Neural crest cell (in vitro differentiated cells): ENCODE measurements around the gene YIPF3. TPM values are rescaled to one million over a fixed set of nuclear protein-coding genes. Genes with fewer than 3 reads are reported as not detected.

ENCODE experiments used
- DNase-seq: peaks from one replicate; pipeline ENCODE4 v3.0.0; 2021; ENCODE audit warnings: low read depth, mixed read lengths, low spot score
- H3K27ac Mint-ChIP-seq: one replicate; pipeline ENCODE4 v1.8.0; 2021; ENCODE audit warnings: mild to moderate bottlenecking, mixed read lengths; ENCODE audit not compliant: unreplicated experiment
- H3K27me3 Mint-ChIP-seq: 2 replicates; pipeline ENCODE4 v1.8.0; 2021; ENCODE audit warnings: low read depth, mild to moderate bottlenecking, mixed read lengths
- H3K36me3 Mint-ChIP-seq: 2 replicates; pipeline ENCODE4 v1.8.0; 2021; ENCODE audit warnings: low read depth, mild to moderate bottlenecking, mixed read lengths
- H3K4me1 Mint-ChIP-seq: 2 replicates; pipeline ENCODE4 v1.8.0; 2021; ENCODE audit warnings: mixed read lengths
- H3K4me3 Mint-ChIP-seq: one replicate; pipeline ENCODE4 v1.8.0; 2021; ENCODE audit warnings: mild to moderate bottlenecking, mixed read lengths
- H3K9me3 Mint-ChIP-seq: 2 replicates; pipeline ENCODE4 v1.8.0; 2021; ENCODE audit warnings: mixed read lengths
- CTCF ChIP-seq: fragments of 200-600 bp; sonication (generic); conservative IDR thresholded peaks from 2 replicates; pipeline ENCODE4 v1.5.0; 2021; ENCODE audit warnings: antibody characterized with exemption, mild to moderate bottlenecking
- total RNA-seq: library from RNA; stranded (reverse); gene quantifications from 2 replicates; pipeline ENCODE4 v1.2.1, GENCODE V29; 2021

The YIPF3 gene
- total RNA-seq, 1 donor from 2014 or later = 93.0 TPM

GRCh38 chr6:43465948-43466347, 50.8 kb downstream of the YIPF3 start:
- H3K27ac Mint-ChIP-seq = no peak overlapping the region

GRCh38 chr6:43464337-43464736, 52.4 kb downstream of the YIPF3 start:
- H3K4me3 Mint-ChIP-seq = no peak overlapping the region
- no peaks in the 10 kb centered on the region for H3K36me3 Mint-ChIP-seq
- no peak for TF ChIP-seq CTCF
- DNase-seq = no peak
- no peak overlapping the region for H3K27ac Mint-ChIP-seq
- peaks cover 1% of the 10 kb centered on the region for H3K4me1 Mint-ChIP-seq
- H3K27me3 Mint-ChIP-seq = peaks cover 44% of the 10 kb centered on the region
- no peaks in the 10 kb centered on the region for H3K9me3 Mint-ChIP-seq

More at GRCh38 chr6:43465948-43466347, 50.8 kb downstream of the YIPF3 start:
- no peak for TF ChIP-seq CTCF
- H3K9me3 Mint-ChIP-seq = no peaks in the 10 kb centered on the region
- no peak for DNase-seq
- no peak overlapping the region for H3K4me3 Mint-ChIP-seq
- H3K36me3 Mint-ChIP-seq = no peaks in the 10 kb centered on the region
- peaks cover 4% of the 10 kb centered on the region for H3K4me1 Mint-ChIP-seq
- H3K27me3 Mint-ChIP-seq = peaks cover 34% of the 10 kb centered on the region

- H3K4me3 Mint-ChIP-seq = no peak overlapping the region
- no peak overlapping the region for H3K27ac Mint-ChIP-seq
- no peaks in the 10 kb centered on the region for H3K9me3 Mint-ChIP-seq
- H3K4me1 Mint-ChIP-seq = peaks cover 2% of the 10 kb centered on the region
- TF ChIP-seq CTCF = no peak
- peaks cover 55% of the 10 kb centered on the region for H3K27me3 Mint-ChIP-seq
- H3K36me3 Mint-ChIP-seq = no peaks in the 10 kb centered on the region
- DNase-seq = no peak
These were observed 54.8 kb downstream of the YIPF3 start for GRCh38 chr6:43461936-43462335.

Other genes starting within 250 kb of the YIPF3 start
- gene SLC22A7, start 218.7 kb downstream of the YIPF3 start, total RNA-seq = 0.37 TPM in 1 of 2 replicates, not detected in the other
- 2.0 and 2.6 TPM in 2 replicates for gene CRIP3, start 208.1 kb downstream of the YIPF3 start, total RNA-seq
- gene ZNF318, start 147.3 kb downstream of the YIPF3 start, total RNA-seq = 26.2 and 26.6 TPM in 2 replicates
- 34.1 and 35.2 TPM in 2 replicates for gene ABCC10, start 89.4 kb downstream of the YIPF3 start, total RNA-seq
- 1.5 and 1.6 TPM in 2 replicates for gene DLK2, start 61.4 kb downstream of the YIPF3 start, total RNA-seq
- 47.3 and 52.1 TPM in 2 replicates for gene TJAP1, start 39.4 kb downstream of the YIPF3 start, total RNA-seq
- 2.1 and 2.7 TPM in 2 replicates for gene LRRC73, start 6.6 kb downstream of the YIPF3 start, total RNA-seq
- 45.8 and 60.8 TPM in 2 replicates for gene POLR1C, start 163 bp upstream of the YIPF3 start, total RNA-seq
- 99.6 and 105 TPM in 2 replicates for gene XPO5, start 59.1 kb upstream of the YIPF3 start, total RNA-seq
- gene POLH, start 59.3 kb upstream of the YIPF3 start, total RNA-seq = 19.1 and 22.2 TPM in 2 replicates
- gene GTPBP2, start 112.3 kb upstream of the YIPF3 start, total RNA-seq = 70.0 and 70.6 TPM in 2 replicates
- gene MAD2L1BP, start 118.9 kb upstream of the YIPF3 start, total RNA-seq = 43.2 and 43.5 TPM in 2 replicates
- 0.57 and 0.63 TPM in 2 replicates for gene RSPH9, start 128.1 kb upstream of the YIPF3 start, total RNA-seq
- gene MRPS18A, start 170.9 kb upstream of the YIPF3 start, total RNA-seq = 49.5 and 50.6 TPM in 2 replicates